HepG2 (cell line): ENCODE results near the gene FITM1. TPM values are rescaled to one million over a fixed set of nuclear protein-coding genes. Genes with fewer than 3 reads are reported as not detected.
A peak's percentile ranks its signal among the peaks of the same experiment; 100 is the strongest.

Experiments
- ELF3 ChIP-seq: IDR thresholded peaks from 2 replicates; pipeline ENCODE4 v1.6.1; 2016; ENCODE audit warnings: missing genetic modification reagents, missing compliant biosample characterization
- KLF6 ChIP-seq: IDR thresholded peaks from 2 replicates; pipeline ENCODE4 v1.8.0; 2016; ENCODE audit warnings: missing biosample characterization, missing genetic modification reagents
- MED1 ChIP-seq: sonication (generic); formaldehyde crosslinking; IDR thresholded peaks from 2 replicates; pipeline ENCODE4 v1.4.0; 2020; ENCODE audit warnings: missing genetic modification reagents
- MIER2 ChIP-seq: IDR thresholded peaks from 2 replicates; pipeline ENCODE4 v1.6.1; 2016; ENCODE audit warnings: missing biosample characterization, missing genetic modification reagents
- MZF1 ChIP-seq: sonication (generic); formaldehyde crosslinking; IDR thresholded peaks from 2 replicates; pipeline ENCODE4 v1.8.1; 2023; ENCODE audit warnings: mild to moderate bottlenecking, missing genetic modification reagents, borderline replicate concordance
- NFATC3 ChIP-seq: sonication (generic); formaldehyde crosslinking; IDR thresholded peaks from 2 replicates; pipeline ENCODE4 v1.5.1; 2020; ENCODE audit warnings: mild to moderate bottlenecking, missing genetic modification reagents
- RBFOX2 ChIP-seq: fragments of 200-400 bp; formaldehyde crosslinking; IDR thresholded peaks from 2 replicates; pipeline ENCODE4 v1.6.1; 2017; ENCODE audit warnings: low read depth, mild to moderate bottlenecking, low read length
- STAT5B ChIP-seq: sonication (generic); formaldehyde crosslinking; IDR thresholded peaks from 2 replicates; pipeline ENCODE4 v1.4.0; 2020; ENCODE audit warnings: missing genetic modification reagents
- ZNF407 ChIP-seq: sonication (generic); formaldehyde crosslinking; IDR thresholded peaks from one replicate; pipeline ENCODE4 v1.5.1; 2020; ENCODE audit warnings: mild to moderate bottlenecking, missing genetic modification reagents; ENCODE audit errors: not compliant biosample characterization
- ZNF558 ChIP-seq: sonication (generic); formaldehyde crosslinking; IDR thresholded peaks from 2 replicates; pipeline ENCODE4 v1.9.0; 2022; ENCODE audit warnings: mild to moderate bottlenecking, missing genetic modification reagents, borderline replicate concordance
- ZNF766 ChIP-seq: sonication (generic); formaldehyde crosslinking; IDR thresholded peaks from 2 replicates; pipeline ENCODE4 v1.5.0; 2020; ENCODE audit warnings: missing genetic modification reagents, borderline replicate concordance
- ZNF780A ChIP-seq: sonication (generic); formaldehyde crosslinking; IDR thresholded peaks from 2 replicates; pipeline ENCODE4 v1.8.0; 2022; ENCODE audit warnings: mild to moderate bottlenecking, missing genetic modification reagents, moderate library complexity
- ZSCAN12 ChIP-seq: sonication (generic); formaldehyde crosslinking; IDR thresholded peaks from 2 replicates; pipeline ENCODE4 v1.9.0; 2021; ENCODE audit warnings: mild to moderate bottlenecking, missing genetic modification reagents
- polyA plus RNA-seq, 8 experiments: library from polyadenylated mRNA; depleted of rRNA in 3 of 8; stranded (reverse) in 7 of 8; unstranded in 1 of 8; fragments of >200 nt; fragmentation: Illumina TruSeq in 4 of 8; extraction: Trizol in 4 of 8; gene quantifications; 2 replicates each; pipeline versions ENCODE4 v1.2.1 to v1.2.3, GENCODE V29; 2011 to 2016; ENCODE audit warnings: low read depth in 4 of 8, missing spikeins in 1 of 8, mixed read lengths in 1 of 8; ENCODE audit not compliant: insufficient read depth in 1 of 8
- total RNA-seq, 5 experiments: library from RNA; depleted of rRNA; stranded (reverse); fragments of >200 nt; fragmentation: Illumina TruSeq; extraction: Trizol; gene quantifications; 2 replicates each; pipeline ENCODE4 v1.2.3, GENCODE V29; 2016; ENCODE audit warnings: low read depth in 1 of 5
- TF ChIP-seq, protein P1 (sequence below): sonication (generic); formaldehyde crosslinking; IDR thresholded peaks from 2 replicates; pipeline ENCODE4 v1.4.0; 2020; ENCODE audit warnings: missing genetic modification reagents
- TF ChIP-seq, protein P2 (sequence below): sonication (generic); formaldehyde crosslinking; IDR thresholded peaks from 2 replicates; pipeline ENCODE4 v1.4.0; 2020; ENCODE audit warnings: mild to moderate bottlenecking, missing genetic modification reagents

The FITM1 gene
- total and polyA plus RNA-seq, 2 of the 13 experiments (the other 11 are each of a cell fraction or from before 2014, with no cell fraction given): 2.7 to 5.8 TPM

DNA sequence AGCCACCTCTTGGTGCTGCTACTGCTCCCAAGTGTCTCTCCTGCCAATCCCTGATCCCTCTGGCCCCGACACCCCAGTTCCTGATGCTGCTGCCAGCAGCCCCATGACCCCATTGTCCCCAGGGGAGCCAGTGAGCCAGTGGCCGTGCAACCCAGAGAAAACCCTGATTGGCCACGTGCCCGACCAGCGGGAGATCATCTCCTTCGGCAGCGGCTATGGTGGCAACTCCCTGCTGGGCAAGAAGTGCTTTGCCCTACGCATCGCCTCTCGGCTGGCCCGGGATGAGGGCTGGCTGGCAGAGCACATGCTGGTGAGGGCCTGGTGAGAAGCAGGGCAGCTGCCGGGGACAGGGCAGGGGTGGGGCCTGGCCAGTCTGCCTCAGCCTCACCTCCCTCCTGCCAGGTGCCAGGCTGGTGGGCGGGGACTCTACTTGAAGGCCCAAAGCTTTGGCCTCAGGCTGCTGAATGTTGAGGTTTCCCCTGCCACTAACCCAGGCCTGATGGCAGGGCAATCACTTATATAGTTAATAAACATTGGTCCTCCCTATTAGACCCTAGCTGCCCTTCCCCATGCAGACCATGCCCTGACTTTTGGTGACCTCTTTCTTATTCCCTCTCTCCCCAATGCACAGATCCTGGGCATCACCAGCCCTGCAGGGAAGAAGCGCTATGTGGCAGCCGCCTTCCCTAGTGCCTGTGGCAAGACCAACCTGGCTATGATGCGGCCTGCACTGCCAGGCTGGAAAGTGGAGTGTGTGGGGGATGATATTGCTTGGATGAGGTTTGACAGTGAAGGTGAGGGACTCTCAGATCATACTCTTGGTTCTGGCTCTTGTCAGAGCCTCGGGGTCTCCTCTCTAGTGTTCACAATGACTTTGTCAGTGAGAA lies 31.3 kb upstream of the FITM1 start (continued):
- no peak for TF ChIP-seq MIER2 (CRISPR knock-in tag)
- TF ChIP-seq ZNF766 (CRISPR knock-in tag): no peak
- no peak for TF ChIP-seq ZSCAN12
- no peak for TF ChIP-seq STAT5B
- TF ChIP-seq NFATC3 (CRISPR knock-in tag): no peak
- TF ChIP-seq MZF1 (CRISPR knock-in tag): no peak
- TF ChIP-seq ZNF558 (CRISPR knock-in tag): no peak
- TF ChIP-seq, protein P1, sequence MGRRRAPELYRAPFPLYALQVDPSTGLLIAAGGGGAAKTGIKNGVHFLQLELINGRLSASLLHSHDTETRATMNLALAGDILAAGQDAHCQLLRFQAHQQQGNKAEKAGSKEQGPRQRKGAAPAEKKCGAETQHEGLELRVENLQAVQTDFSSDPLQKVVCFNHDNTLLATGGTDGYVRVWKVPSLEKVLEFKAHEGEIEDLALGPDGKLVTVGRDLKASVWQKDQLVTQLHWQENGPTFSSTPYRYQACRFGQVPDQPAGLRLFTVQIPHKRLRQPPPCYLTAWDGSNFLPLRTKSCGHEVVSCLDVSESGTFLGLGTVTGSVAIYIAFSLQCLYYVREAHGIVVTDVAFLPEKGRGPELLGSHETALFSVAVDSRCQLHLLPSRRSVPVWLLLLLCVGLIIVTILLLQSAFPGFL (CRISPR knock-in tag): peak; percentile 50; the same call in 1 of the 2 replicates
- peak; percentile 91 for TF ChIP-seq RBFOX2
- no peak for TF ChIP-seq ZNF407 (CRISPR knock-in tag)
- no peak for TF ChIP-seq KLF6
- TF ChIP-seq ZNF780A: no peak
- no peak for TF ChIP-seq ELF3 (CRISPR knock-in tag)
- TF ChIP-seq, protein P2, sequence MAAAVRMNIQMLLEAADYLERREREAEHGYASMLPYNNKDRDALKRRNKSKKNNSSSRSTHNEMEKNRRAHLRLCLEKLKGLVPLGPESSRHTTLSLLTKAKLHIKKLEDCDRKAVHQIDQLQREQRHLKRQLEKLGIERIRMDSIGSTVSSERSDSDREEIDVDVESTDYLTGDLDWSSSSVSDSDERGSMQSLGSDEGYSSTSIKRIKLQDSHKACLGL: 0 out of 2 replicates have a peak, but pooled peaks have one; percentile 34
- TF ChIP-seq MED1 (CRISPR knock-in tag): no peak
